Cardiac muscle cell (in vitro differentiated cells and primary cell): ENCODE results near the gene KLHL40. TPM values are rescaled to one million over a fixed set of nuclear protein-coding genes. Genes with fewer than 3 reads are reported as not detected.

ENCODE experiments used
- DNase-seq, 2 donors: peaks; one replicate each; pipeline versions ENCODE4 v3.0.0 to v3.0.0-alpha.2; 2010 to 2017; ENCODE audit warnings: low read depth in 1 of 2, low spot score in 1 of 2
- H3K27ac ChIP-seq: fragments of 200-600 bp; sonication (generic); 2 replicates; pipeline ENCODE4 v1.5.1; 2016
- H3K27me3 ChIP-seq: fragments of 200-600 bp; sonication (generic); 2 replicates; pipeline ENCODE4 v1.6.0; 2016; ENCODE audit warnings: control low read depth
- H3K36me3 ChIP-seq: fragments of 200-600 bp; sonication (generic); 2 replicates; pipeline ENCODE4 v1.5.1; 2016; ENCODE audit warnings: control low read depth
- H3K4me1 ChIP-seq: fragments of 200-600 bp; sonication (generic); 2 replicates; pipeline ENCODE4 v1.8.1; 2017; ENCODE audit warnings: low read depth, mild to moderate bottlenecking, mixed run types
- H3K4me3 ChIP-seq: fragments of 200-600 bp; sonication (generic); 2 replicates; pipeline ENCODE4 v1.5.1; 2016; ENCODE audit warnings: mild to moderate bottlenecking
- H3K9me3 ChIP-seq: fragments of 200-600 bp; sonication (generic); 2 replicates; pipeline ENCODE4 v1.5.1; 2017; ENCODE audit warnings: low read depth, mild to moderate bottlenecking, control low read depth
- CTCF ChIP-seq: IDR thresholded peaks from 2 replicates; pipeline ENCODE4 v1.5.1; 2012; ENCODE audit warnings: low read depth, mild to moderate bottlenecking, low read length
- polyA plus RNA-seq: library from polyadenylated mRNA; unstranded; fragments of >200 nt; fragmentation: Nextera tagmentation; extraction: Ambion mirVana; gene quantifications from 2 replicates; pipeline ENCODE4 v1.2.1, GENCODE V29; 2016
- total RNA-seq: library from RNA; depleted of rRNA; stranded (reverse); fragments of >200 nt; gene quantifications from 2 replicates; pipeline ENCODE4 v1.2.3, GENCODE V29; 2016

The KLHL40 gene
- total and polyA plus RNA-seq, 2 experiments from 2014 or later = 0.39 to 0.66 TPM

GRCh38 chr3:42662037-42662812 is 23.1 kb upstream of the KLHL40 start:
- Histone ChIP-seq H3K36me3 (peaks cover 4% of the 10 kb centered on the region), H3K27ac (no peak overlapping the region), H3K9me3 (no peaks in the 10 kb centered on the region), H3K4me1 (peaks cover 12% of the 10 kb centered on the region), H3K4me3 (no peak overlapping the region), H3K27me3 (no peaks in the 10 kb centered on the region)
- no peak for TF ChIP-seq CTCF
- no peak for DNase-seq

- Histone ChIP-seq H3K36me3 (peaks cover 4% of the 10 kb centered on the region), H3K4me1 (peaks cover 12% of the 10 kb centered on the region), H3K4me3 (no peak overlapping the region), H3K27ac (no peak overlapping the region), H3K27me3 (no peaks in the 10 kb centered on the region), H3K9me3 (no peaks in the 10 kb centered on the region)
- no peak for DNase-seq
- no peak for TF ChIP-seq CTCF
Measured at GRCh38 chr3:42662813-42663535, 22.4 kb upstream of the KLHL40 start.

GRCh38 chr3:42663581-42664437 is 21.5 kb upstream of the KLHL40 start:
- no peak overlapping the region for H3K4me3 ChIP-seq
- H3K27ac ChIP-seq = no peak overlapping the region
- no peaks in the 10 kb centered on the region for H3K9me3 ChIP-seq
- peaks cover 12% of the 10 kb centered on the region for H3K4me1 ChIP-seq
- no peak for TF ChIP-seq CTCF
- peaks cover under 1% of the 10 kb centered on the region for H3K36me3 ChIP-seq
- no peak for DNase-seq
- no peaks in the 10 kb centered on the region for H3K27me3 ChIP-seq

- Histone ChIP-seq H3K27ac (no peak overlapping the region), H3K27me3 (no peaks in the 10 kb centered on the region), H3K9me3 (no peaks in the 10 kb centered on the region), H3K4me3 (no peak overlapping the region), H3K4me1 (peaks cover 12% of the 10 kb centered on the region), H3K36me3 (no peaks in the 10 kb centered on the region)
- no peak for TF ChIP-seq CTCF
- no peak for DNase-seq
Measured at GRCh38 chr3:42664438-42664803, 20.9 kb upstream of the KLHL40 start.

GRCh38 chr3:42665050-42665878 is 20.1 kb upstream of the KLHL40 start:
- Histone ChIP-seq H3K36me3 (no peaks in the 10 kb centered on the region), H3K4me1 (peaks cover 12% of the 10 kb centered on the region), H3K9me3 (no peaks in the 10 kb centered on the region), H3K4me3 (no peak overlapping the region), H3K27me3 (no peaks in the 10 kb centered on the region), H3K27ac (no peak overlapping the region)
- no peak for DNase-seq
- no peak for TF ChIP-seq CTCF
